GM18519 (cell line): Measurements from ENCODE around the gene DLST.

Experiments
- ATAC-seq: cut with Tn5 transposase; IDR thresholded peaks from one replicate; pipeline ENCODE4 v1.9.1; 2021; ENCODE audit warnings: mild to moderate bottlenecking, moderate library complexity; ENCODE audit not compliant: unreplicated experiment, low FRiP score

DLST gene

DNA sequence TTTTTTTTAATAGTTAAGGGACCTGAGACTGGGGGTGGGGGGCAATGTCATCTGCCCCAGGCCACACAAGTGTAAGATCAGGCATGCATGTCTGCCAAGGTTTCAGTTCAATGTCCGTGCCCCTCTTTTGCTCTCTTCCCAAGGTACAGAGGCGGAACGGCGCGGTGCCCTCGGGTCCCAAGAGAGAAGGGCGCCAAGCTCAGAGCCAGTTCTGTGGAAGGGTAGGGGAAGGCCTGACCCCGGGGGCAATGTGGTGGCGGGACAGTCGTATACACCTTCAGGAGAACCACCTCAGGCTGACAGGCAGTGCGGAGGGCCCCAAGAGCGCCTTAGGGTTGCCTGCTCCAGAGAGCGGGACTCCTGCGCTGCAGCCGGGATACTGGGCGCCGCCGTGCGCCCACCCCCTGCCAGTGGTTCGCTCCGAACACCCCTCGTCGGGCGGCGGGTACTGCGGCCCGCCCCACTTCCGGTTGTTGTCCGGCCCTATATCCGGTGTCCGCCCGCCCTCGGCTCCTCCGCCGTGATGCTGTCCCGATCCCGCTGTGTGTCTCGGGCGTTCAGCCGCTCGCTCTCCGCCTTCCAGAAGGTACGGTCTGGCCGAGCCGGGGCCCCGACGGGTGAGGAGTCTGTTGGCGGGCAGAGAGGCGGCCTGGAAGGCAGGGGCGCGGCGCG lies at the start of gene DLST:
Gene DLST, plus strand, starts transcription at position 486 of the 672 bp plus-strand sequence. Its CDS starts 38 bp downstream, at position 524.
- ATAC-seq = peak; percentile 83

DNA sequence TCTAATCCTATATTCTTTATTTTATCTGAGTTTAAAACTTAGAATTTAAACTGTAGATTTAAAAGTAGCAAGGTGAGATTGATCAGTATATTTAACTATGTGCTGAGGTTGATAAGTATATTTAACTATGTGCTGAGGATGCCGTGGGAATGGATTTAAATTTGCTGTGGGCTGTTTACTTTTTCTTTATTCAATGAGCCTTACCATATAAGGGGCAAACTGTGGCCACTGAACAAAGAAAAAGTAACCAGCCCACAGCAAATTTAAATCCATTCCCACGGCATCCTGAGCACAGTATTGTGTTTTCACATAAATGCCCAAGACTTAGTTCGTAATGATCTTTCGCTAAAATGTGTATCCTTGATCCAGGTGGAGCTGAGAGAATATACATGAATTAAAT lies 48.9 kb upstream of the DLST start:
- ATAC-seq = no peak

DNA sequence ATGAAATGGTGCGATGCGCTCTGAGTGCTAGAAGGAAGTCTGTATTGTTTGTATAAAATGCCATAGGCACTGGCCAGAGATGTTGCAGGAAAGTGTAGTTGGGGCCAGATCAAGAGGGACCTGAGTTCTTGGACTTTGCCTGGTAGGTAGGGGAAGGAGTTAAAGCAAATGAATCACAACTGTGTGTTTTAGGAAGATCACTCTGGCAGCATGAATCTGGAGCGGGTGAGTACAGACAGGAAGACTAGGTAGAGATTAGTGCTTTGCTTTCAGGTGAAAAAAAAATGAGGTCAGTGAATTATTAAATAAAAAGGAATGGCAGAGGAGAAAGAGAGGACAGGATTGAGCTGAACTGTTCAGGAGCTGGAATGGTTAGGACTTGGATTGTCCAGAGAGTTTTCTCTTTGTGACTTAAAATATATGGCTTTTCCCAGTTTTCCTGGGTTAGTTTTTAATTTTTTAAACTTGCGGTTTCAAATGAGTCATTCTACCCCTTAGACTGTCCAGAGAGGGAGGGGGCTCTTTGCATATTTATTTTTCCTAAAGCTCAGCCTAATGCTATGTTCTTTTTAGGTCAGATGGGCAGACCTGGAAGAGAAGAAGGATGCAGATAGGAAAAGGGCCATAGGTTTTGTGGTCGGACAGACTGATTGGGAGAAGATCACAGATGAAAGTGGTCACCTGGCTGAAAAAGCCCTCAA lies 46.9 kb upstream of the DLST start:
- no peak for ATAC-seq

DNA sequence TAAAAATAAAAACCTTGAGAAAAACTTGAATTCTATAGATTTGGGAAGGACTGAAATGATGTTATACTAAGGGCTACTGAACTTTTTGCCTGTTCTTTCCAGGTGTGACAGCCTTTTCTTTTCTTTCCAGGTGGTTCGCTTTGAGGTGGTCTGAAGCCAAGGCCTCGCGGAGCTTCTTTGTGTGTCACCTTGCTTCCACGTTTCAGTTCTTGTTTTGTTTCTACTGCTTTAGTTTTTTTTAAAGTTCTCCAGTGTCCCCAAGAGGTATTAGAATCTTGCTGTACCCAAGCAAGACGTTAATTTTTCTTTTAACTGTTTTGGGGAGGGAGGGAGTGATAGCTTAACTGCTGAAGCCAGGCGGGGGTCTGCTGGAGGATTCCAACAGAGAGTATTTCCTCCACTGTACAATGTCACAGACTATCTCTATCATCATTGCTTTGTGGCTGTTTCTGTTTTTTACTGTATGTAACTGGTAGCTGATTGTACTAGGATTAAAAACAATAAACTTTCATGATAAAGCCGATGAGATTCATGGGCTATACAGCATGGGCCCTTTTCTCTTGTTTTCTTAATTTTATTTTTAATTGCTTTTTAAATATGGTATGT lies 46.0 kb upstream of the DLST start:
- ATAC-seq = no peak

DNA sequence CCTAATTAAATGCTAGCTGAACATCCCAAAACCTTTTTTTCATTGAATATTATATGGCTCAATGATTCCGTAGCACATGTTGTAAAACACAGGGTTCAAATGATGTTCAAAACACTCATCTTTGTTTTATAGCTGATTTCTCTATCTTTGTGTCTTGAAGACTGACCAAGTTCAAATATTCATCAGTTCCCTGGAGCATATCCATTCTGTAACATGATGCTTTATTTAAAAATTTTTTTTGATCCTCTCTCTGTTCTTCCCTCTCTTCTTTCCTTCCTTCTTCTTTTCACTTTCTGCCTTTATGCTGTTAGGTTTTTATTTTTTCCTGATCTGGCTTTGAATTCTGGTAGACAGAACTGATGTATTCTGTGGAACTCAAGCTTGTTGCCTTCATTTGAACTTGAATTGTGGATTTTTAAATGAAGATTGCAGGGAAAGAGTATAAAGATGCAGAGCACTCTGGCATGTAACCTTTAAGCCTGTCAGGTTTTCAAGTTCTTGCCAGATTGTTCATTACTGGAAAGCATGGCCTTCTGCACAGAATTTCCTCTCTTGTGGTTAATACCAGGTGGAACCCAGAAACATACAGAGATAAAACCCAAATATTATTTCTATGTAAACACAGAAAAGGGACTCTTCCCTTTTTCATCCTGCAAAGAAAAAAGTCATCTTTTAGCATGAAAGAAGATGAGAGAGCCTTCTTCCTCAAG lies 45.3 kb upstream of the DLST start:
- ATAC-seq = no peak

DNA sequence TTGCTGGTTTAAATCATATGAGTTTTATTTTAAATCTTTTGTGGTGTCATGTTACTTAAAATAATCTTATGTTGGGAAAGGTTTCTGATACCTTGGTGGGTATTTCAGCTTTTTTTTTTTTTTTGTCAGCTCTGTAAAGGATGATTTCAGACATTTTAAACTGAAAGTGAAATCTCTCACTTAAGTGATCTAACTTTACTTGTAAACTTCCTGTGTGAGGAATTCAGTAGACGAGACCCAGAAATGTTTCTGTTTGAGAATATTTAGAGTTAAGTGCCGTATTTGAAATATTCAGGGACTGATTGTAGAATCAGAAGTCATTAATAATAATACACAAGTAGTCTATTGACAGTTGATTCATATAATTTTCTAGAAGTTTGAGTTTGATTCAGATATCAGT lies 43.5 kb upstream of the DLST start:
- ATAC-seq = no peak

DNA sequence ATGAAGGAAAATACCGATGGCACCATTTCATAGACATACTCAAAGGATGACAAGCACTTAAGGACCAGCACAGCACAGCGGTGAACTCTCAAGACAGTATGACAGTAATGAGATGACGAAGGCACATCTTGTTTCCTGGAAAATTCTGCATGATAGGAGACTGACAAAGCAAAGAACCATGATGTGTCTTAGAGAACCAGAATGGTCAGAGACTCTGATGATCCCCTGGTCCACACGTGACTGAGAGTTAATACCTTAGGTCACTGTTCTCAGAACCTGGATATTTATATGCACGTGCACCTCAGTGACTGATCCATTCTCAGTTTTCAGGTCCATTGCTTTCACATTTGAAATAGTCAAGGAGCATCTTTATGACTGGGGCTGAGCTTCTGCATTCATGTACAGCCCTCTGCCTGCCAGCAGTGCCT lies 41.1 kb upstream of the DLST start:
- no peak for ATAC-seq

DNA sequence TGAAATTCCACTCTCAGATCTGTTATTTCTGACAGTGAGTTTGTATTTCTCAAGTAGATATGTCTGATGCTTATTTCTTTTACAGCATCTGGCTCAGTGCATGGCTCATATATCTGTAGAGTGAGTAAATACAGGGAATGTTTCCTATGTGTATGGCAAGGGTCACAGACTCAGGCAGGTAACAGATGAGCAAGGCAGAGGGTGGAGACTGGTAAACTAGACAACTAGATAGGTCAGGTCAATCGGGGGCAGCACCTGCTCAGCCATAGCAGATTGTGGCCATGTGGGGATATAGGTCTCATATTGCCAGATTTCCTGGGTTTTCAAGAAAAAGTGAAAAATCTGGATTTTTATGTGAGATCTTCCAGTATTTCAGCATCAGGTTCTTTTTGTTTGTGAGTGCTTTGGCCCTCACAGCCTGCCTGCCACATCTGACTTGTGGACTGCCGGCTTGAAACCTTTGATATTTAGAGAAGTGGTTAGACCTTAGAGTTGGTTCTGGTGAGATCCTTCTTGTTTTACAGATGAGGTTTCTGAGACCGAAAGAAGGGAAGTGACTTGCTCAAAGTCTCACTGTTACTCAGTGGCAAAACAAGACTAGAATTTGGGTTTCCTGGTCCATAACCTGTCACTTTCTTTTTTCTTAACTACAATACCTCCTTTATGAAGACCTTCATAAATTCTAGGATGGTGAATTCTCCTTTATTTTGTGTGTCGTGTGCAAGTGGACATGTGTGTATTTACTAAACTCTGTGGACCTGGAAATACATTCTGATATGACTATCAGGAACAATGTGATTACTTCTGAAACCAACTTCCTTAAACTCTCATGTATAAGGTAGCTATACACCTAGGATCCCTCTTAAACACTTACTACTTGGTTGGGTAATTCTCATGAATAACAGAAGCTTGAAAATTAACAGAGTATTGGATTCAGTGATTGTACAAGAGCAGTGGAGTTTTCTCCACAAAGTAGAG lies 40.2 kb upstream of the DLST start:
- peak; percentile 69 for ATAC-seq

DNA sequence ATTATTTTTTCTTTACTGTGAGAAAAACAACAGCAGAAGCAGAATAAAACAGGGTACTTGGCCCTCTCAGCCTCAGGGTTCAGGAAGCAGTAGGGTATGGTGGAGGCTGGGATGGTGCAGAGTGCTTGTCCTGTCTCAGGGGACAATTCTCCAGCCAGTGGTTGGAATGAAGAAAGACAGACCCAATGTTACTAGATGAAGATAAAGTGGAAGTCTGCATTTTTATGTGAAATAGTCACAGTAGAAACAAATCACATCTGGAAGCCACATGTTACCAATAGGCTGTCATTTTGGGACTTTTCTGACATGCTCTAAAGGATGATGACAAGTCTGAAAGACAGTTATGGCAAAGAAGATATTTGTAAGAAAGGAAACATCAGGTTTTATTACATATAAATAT lies 38.1 kb upstream of the DLST start:
- no peak for ATAC-seq

DNA sequence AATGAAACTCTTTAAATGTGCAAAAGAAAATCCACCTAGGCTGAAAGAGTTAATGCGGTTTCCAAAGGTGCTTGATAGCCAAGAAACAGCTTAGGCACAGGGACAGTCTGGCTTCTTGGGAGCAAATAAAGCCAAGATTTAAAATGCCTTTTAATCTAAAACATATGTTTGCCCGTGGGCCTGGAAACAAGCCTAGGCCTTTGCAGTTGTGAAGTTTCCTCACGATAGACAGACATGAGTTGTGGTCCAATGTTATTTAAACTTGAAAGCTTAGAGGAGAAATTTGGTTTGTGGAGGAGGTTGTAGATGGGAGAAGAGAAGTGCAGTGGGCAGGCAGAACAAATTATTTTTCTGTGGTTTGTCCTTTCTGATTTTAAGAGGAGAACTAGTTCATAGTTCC lies 35.5 kb upstream of the DLST start:
- ATAC-seq = no peak

DNA sequence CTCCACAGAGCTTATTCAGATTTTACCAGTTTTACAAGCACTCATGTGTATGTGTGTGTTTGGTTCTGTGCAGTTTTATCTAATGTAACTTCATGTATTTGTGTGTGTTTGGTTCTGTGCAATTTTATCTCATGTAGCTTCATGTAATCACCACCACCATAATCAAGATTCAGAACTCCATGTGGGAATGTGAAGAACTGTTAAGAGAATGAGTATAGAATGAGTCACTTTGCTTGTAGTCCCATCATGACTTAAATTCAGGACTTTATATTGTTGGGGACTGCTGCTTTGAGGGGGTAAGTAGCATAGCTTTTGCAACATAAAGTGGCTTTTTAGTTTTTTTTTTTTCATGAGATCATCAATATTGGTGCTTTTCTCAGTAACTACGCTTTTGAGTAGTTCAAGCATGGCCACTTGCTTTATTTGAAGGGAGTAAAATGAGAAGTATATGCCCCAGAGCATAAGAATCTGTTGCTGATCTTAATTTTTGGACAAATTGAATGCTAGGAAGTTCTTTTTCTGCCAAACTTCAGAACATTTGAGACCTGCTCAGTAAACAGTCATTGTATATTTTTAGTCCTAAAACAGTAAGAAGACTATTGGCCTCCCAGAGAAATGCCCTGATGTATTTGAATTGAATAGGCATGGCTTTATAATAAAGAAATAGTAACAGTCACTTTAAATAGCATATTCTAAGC lies 34.6 kb upstream of the DLST start:
- ATAC-seq = no peak

DNA sequence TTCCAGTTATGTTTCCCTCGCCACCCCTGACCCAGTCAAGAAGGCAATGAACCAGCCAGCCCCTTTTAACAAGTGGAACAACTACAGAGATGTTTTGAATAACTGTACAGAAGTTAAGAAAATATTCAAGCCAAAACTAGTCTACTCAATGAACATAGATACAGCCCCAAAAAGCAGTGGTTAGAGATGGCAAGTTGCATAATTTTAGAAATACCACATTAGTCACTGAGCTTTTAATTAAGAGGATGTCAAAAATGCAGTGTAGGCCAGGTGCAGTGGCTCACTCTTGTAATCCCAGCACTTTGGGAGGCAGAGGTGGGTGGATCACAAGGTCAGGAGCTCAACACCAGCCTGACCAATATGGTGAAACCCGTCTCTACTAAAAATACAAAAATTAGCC lies 32.9 kb upstream of the DLST start:
- ATAC-seq = no peak

DNA sequence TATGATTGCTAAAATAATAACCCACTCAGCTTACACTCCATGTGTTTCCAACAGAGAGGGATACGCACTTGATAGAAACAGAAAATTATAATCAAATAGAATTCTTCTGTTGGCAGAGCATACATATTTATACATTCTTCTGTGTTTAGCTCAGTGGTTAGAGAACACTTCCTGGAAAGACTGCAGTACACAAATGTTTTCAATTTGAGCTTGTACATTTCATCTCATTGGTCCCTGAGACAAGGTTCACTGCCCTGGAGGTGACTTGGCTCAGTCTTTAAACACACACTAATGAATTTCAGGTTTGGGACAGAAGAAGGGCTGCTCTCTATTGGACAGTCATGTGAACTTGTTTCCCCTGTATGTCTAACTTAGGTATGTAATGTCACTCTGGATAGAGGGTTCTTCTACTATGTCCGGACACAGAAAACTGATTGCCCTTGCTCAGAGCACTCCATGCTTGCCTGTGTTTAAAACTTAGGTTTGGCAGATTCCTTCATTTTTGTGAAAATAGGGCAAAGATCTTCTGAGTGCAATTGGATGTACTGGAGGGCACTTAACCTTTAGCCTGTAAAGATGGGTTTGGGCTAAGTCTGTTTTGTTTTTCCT lies 28.7 kb upstream of the DLST start:
- no peak for ATAC-seq

DNA sequence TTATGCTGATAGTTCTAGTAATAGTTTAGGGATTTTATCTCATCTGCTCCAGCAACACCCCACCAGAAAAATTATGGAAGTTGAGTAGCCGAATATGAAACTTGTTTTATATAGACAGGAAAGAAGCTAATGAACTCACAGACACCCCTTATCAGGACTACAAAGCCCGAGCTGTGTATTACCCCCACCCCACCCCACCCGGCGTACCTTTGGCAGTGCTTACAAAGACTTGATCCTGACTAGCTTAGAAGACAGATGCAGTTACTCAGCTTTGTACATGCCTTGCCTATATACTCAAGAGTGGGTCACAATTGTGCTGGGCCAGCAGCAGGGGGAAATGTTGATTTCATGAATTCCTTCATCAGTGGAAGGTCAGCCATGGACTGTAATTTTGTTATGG lies 28.1 kb upstream of the DLST start:
- no peak for ATAC-seq

DNA sequence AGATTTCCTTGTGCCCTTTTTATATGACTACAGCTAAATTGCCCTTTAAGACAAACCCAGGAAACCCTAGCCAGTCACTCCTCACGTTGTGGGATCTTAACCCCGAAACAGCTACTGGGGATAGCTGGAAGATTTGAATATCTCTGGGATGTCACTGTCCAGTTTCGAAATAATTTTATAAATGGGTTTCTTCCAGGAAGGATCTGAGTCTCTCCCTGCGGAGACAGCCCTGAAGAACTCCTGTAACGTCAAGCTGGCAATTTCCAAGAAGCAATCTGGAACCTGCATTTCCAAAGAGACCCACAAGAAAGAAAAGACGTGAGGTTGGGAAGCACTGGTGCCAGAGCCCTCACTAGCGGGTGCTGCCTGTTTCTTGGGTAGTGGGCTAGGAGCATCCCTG lies 26.7 kb upstream of the DLST start:
- ATAC-seq = no peak

DNA sequence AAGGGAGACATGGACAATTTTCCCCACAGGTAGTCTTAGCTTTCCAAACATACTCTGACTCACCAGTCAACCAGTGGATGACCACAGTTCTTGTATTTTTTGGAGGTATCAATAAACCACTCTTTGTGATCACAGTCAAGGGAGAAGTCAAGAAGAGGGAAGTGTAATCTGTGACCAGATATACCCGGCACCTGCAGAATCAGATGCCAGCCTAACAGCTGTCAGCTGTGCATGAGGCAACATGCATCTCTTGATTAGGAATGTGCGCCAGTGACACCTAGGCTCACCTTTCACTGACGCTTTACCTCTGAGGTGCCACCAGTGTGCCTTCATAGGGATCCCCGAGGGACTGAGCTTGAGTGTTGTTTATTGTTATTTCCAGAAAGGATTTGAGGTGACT lies 25.8 kb upstream of the DLST start:
- ATAC-seq = no peak

DNA sequence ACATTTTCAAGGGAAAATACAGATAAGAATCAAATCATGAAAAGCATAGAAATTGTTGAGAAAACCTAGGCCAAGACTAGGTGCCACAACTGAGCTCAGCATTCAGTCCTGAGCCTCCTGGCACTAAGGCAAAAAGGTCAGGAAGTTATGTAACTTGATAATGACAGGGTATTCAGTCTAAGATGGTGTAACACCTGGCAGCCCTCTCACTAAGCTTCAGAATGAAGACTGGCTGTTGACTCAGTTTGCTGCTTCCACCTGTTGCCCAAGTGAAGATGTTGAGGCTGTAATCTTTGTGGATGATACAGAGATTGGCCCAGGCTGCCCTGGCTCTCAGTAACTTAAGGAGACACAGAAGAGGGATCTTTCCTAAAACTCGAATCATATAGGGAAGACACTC lies 25.4 kb upstream of the DLST start:
- ATAC-seq = no peak

DNA sequence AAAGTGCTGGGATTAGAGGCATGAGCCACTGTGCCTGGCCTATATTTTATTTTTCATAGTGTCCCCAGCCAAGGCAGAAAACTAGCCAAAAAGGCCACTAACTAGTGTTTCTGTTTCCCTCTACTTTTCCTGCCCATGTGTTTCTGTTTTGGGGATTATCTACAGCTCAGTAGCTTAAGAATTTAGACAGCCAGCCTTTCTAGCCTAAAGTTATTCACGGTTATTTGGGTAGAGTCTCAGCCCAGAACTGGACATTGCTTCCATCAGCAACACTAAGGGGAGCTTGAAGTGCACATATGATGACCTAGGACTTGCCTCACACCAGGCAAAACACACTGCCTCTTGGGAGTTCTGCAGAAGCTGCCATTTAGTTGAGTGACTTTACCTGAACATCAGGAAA lies 23.7 kb upstream of the DLST start:
- no peak for ATAC-seq
